Mononuclear cell (primary cell): Measurements from ENCODE around the gene RFX6. TPM values are rescaled to one million over a fixed set of nuclear protein-coding genes. Genes with fewer than 3 reads are reported as not detected.
"Not testable (repeated sequence)": the region's sequence is repeated elsewhere in the genome, so short reads cannot be mapped to it uniquely, and the experiment has no call there.

Experiments
- H3K27me3 ChIP-seq: 2 replicates; pipeline ENCODE4 v1.6.0; 2011; ENCODE audit warnings: low read length, control low read depth; ENCODE audit not compliant: insufficient read depth
- H3K4me1 ChIP-seq: 2 replicates; pipeline ENCODE4 v1.5.1; 2011; ENCODE audit warnings: mild to moderate bottlenecking, low read length, control low read depth; ENCODE audit not compliant: insufficient read depth
- H3K4me3 ChIP-seq: 2 replicates; pipeline ENCODE4 v1.5.1; 2011; ENCODE audit warnings: mild to moderate bottlenecking, low read length, moderate library complexity
- H3K9me3 ChIP-seq: 2 replicates; pipeline ENCODE4 v1.5.1; 2011; ENCODE audit warnings: low read depth, mild to moderate bottlenecking, control low read depth, low read length
- total RNA-seq: library from RNA; depleted of rRNA; stranded (reverse); fragments of >200 nt; gene quantifications from one replicate; pipeline ENCODE4 v1.2.3, GENCODE V29; 2012

Gene RFX6, protein sequence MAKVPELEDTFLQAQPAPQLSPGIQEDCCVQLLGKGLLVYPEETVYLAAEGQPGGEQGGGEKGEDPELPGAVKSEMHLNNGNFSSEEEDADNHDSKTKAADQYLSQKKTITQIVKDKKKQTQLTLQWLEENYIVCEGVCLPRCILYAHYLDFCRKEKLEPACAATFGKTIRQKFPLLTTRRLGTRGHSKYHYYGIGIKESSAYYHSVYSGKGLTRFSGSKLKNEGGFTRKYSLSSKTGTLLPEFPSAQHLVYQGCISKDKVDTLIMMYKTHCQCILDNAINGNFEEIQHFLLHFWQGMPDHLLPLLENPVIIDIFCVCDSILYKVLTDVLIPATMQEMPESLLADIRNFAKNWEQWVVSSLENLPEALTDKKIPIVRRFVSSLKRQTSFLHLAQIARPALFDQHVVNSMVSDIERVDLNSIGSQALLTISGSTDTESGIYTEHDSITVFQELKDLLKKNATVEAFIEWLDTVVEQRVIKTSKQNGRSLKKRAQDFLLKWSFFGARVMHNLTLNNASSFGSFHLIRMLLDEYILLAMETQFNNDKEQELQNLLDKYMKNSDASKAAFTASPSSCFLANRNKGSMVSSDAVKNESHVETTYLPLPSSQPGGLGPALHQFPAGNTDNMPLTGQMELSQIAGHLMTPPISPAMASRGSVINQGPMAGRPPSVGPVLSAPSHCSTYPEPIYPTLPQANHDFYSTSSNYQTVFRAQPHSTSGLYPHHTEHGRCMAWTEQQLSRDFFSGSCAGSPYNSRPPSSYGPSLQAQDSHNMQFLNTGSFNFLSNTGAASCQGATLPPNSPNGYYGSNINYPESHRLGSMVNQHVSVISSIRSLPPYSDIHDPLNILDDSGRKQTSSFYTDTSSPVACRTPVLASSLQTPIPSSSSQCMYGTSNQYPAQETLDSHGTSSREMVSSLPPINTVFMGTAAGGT
- not detected for total RNA-seq

DNA sequence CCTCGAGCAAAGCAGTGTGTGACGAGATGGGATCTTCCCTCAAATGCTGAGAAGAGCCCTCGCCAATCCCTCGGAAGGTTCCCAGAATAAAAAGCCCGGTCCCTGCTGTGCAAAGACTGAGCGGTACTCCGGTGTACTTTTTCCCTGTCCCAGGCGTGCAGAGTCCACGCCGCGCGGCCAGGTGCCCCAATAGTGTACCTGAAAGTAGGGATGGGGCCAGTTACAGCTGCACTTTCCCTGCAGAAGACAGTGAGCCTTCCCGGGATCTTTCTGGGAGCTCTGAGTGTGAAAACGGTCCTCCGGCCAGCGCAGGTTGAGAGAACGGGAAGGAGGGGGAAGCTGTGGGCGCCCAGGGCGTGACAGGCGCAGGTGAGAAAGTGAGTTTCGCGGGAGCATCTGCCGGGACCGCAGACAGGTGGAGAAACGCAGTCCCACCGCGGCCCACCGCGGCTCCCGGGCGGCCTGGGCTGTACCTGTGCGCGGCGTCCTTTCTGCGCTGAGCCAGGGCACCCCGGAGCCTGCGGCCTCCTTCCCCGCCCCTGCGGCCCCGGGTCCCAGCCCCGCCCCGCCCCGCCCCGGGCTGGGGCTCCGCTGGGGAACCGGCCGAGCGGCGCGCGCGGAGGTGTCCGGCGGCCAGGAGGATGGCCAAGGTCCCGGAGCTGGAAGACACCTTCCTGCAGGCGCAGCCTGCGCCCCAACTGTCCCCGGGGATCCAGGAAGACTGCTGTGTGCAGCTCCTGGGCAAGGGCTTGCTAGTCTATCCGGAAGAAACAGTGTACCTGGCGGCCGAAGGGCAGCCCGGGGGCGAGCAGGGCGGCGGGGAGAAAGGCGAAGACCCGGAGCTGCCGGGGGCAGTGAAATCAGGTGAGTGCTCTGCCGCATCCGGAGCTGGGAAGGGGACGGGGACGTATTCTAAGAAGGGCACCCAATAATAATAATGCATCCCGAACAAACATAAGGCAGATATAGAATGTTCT is at the start of gene RFX6:
RFX6 (plus strand) TSS at position 608 of the 977 bp plus-strand sequence; CDS start at position 642, 34 bp downstream.
- Histone ChIP-seq H3K4me1 (no peaks in the 10 kb centered on the region), H3K9me3 (no peaks in the 10 kb centered on the region), H3K27me3 (peaks cover 35% of the 10 kb centered on the region), H3K4me3 (no peak within 1 kb of the TSS)

GRCh38 chr6:116827561-116828240 is 49.3 kb upstream of the RFX6 start:
- no peaks in the 10 kb centered on the region for H3K27me3 ChIP-seq
- H3K4me3 ChIP-seq: no peak overlapping the region
- no peaks in the 10 kb centered on the region for H3K9me3 ChIP-seq
- H3K4me1 ChIP-seq: no peaks in the 10 kb centered on the region

DNA sequence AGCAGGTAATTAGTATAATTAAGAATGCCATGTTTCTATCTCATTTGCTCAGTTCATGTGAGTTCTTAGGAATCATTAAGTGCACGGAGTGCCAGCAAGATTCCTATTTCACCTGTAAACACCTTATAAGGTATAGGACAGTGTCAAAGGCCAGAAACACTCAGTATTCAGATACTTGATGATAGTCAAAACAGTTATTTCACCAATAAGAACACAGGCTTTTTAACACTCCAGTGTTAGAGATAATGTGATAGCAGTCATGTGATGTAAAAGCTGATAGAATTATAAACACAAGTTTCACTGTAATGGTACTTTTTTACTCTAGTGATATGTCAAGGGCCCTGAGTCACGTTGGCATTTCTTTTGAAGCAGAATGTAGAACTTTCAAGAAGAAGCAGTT is 48.1 kb upstream of the RFX6 start, which contains the start of gene GPRC6A:
GPRC6A (minus strand) TSS at position 101 of the 400 bp plus-strand sequence; CDS start at position 31, 70 bp downstream.
- no peaks in the 10 kb centered on the region for H3K27me3 ChIP-seq
- no peaks in the 10 kb centered on the region for H3K4me1 ChIP-seq
- H3K4me3 ChIP-seq: no peak within 1 kb of the TSS
- no peaks in the 10 kb centered on the region for H3K9me3 ChIP-seq

GRCh38 chr6:116834526-116834925 is 42.5 kb upstream of the RFX6 start:
- not testable (repeated sequence) for H3K27me3 ChIP-seq, H3K4me1 ChIP-seq, H3K9me3 ChIP-seq, H3K4me3 ChIP-seq

GRCh38 chr6:116836606-116837342 is 40.3 kb upstream of the RFX6 start:
- H3K27me3 ChIP-seq: no peaks in the 10 kb centered on the region
- H3K9me3 ChIP-seq: no peaks in the 10 kb centered on the region
- H3K4me3 ChIP-seq: no peak overlapping the region

GRCh38 chr6:116840091-116840490 is 37.0 kb upstream of the RFX6 start:
- H3K27me3 ChIP-seq: no peaks in the 10 kb centered on the region
- no peaks in the 10 kb centered on the region for H3K9me3 ChIP-seq

More at GRCh38 chr6:116836606-116837342, 40.3 kb upstream of the RFX6 start:
- H3K4me1 ChIP-seq: no peaks in the 10 kb centered on the region

GRCh38 chr6:116842459-116842858 is 34.6 kb upstream of the RFX6 start:
- H3K4me3 ChIP-seq: no peak overlapping the region
- H3K9me3 ChIP-seq: no peaks in the 10 kb centered on the region
- H3K27me3 ChIP-seq: no peaks in the 10 kb centered on the region
- H3K4me1 ChIP-seq: no peaks in the 10 kb centered on the region

More at GRCh38 chr6:116840091-116840490, 37.0 kb upstream of the RFX6 start:
- no peak overlapping the region for H3K4me3 ChIP-seq
- H3K4me1 ChIP-seq: no peaks in the 10 kb centered on the region

DNA sequence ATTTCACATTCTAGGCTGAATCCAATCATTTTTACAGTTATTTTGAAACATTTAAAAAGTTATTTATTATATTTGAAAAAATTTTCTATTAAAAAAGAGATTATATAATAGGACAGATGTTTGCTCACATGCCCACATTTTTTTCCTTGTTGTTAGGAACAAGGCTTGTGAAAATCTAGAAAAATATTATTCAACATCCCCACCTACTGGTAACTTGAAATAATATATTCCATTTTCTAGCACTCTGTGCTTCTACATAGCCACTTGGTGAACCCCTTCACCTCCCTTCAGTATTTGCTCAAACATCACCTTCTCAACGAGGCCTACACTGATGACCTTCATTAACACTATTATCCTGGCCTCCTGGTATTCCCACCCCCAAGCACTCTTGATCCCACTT is 29.8 kb upstream of the RFX6 start:
- Histone ChIP-seq H3K4me1 (no peaks in the 10 kb centered on the region), H3K9me3 (no peaks in the 10 kb centered on the region), H3K4me3 (no peak overlapping the region), H3K27me3 (no peaks in the 10 kb centered on the region)

DNA sequence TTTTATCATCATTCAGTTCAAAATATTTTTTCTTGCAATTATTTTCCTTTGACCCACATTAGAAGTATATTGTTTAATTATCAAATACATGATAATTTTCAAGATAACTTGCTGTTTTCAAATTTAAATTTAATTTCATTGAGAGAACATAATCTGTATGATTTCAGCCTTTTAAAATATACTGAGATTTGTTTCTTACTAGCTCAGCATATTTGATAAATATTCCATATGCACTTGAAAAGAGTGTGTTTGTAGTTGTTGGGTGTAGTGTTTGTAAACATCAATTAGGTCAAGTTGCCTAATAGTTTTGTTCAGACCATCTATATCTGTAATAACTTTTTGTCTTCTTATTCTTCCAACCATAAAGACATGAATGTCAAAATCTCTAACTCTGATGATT is 19.0 kb upstream of the RFX6 start:
- no peaks in the 10 kb centered on the region for H3K4me1 ChIP-seq
- no peak overlapping the region for H3K4me3 ChIP-seq
- H3K27me3 ChIP-seq: no peaks in the 10 kb centered on the region
- peaks cover 17% of the 10 kb centered on the region for H3K9me3 ChIP-seq

- no peaks in the 10 kb centered on the region for H3K4me1 ChIP-seq
- H3K27me3 ChIP-seq: no peaks in the 10 kb centered on the region
- no peak overlapping the region for H3K4me3 ChIP-seq
- H3K9me3 ChIP-seq: peaks cover 17% of the 10 kb centered on the region
Measured at GRCh38 chr6:116859264-116859663, 17.8 kb upstream of the RFX6 start.

DNA sequence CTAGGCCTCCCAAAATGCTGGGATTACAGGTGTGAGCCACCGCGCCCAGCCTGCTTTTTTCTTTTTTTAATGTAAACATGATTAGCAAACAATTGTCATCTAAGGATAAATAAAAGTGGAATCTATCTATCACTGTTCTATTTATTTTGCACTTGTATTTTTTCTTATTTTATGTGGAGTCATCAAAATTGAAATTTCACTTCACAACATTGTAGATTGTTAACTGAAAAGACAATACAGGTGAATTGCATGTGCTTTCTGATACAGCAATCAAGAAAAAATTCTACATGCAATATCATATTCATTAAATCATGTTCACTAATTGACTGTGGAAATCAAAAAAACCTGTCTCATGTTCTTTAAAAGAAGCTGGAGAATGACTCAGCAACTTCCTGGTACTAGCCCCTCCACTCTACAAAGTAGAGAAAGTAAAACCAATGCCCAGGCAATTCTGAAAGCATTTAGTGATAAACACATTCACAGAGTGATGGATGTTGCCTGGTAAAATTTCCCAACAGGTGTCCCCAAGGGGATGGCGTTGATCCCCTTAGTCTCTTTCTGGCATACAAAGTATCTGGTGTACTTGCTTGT is 10.7 kb upstream of the RFX6 start:
- H3K27me3 ChIP-seq: no peaks in the 10 kb centered on the region
- H3K4me1 ChIP-seq: no peaks in the 10 kb centered on the region
- H3K4me3 ChIP-seq: no peak overlapping the region
- H3K9me3 ChIP-seq: no peaks in the 10 kb centered on the region

DNA sequence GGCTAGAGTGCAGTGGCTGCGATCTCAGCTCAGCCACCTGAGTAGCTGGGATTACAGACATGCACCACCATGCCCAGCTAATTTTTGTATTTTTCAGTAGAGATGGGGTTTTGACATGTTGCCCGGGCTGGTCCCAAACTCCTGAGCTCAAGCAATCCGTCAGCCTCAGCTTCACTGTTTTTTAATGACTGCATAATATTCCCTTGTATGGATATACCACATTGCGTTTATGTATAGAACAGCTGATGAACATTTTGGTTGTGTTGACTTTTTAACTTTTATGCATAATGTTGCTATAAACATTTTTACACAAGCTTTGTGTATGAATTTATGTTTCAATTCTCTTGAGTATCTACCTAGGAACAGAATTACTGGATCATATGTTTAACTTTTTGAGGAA is 4.3 kb upstream of the RFX6 start:
- Histone ChIP-seq H3K9me3 (no peaks in the 10 kb centered on the region), H3K4me1 (no peaks in the 10 kb centered on the region), H3K4me3 (no peak overlapping the region), H3K27me3 (peaks cover 23% of the 10 kb centered on the region)

- Histone ChIP-seq H3K4me1 (no peaks in the 10 kb centered on the region), H3K9me3 (no peaks in the 10 kb centered on the region), H3K27me3 (peaks cover 35% of the 10 kb centered on the region), H3K4me3 (no peak overlapping the region)
Measured at GRCh38 chr6:116876107-116876506, 935 bp upstream of the RFX6 start.
